Esophagus squamous epithelium (tissue), 4 donors: ENCODE results near the gene KCND1.

Experiments
- POLR2A ChIP-seq, 4 donors: fragments of 450-650 bp; IDR thresholded peaks; one replicate each; pipeline ENCODE4 v1.6.1; 2017; ENCODE audit warnings: antibody characterized with exemption in 4 of 4, mild to moderate bottlenecking in 4 of 4, moderate library complexity in 3 of 4
- TF ChIP-seq, protein P1 (sequence below), 6 experiments: fragments of 450-650 bp in 4 of 6; fragments of 200-600 bp in 2 of 6; sonication (generic) in 2 of 6; IDR thresholded peaks; one replicate each; pipeline ENCODE4 v1.5.1; 2016 to 2019; ENCODE audit warnings: antibody characterized with exemption in 6 of 6, mild to moderate bottlenecking in 4 of 6, moderate library complexity in 4 of 6

DNA sequence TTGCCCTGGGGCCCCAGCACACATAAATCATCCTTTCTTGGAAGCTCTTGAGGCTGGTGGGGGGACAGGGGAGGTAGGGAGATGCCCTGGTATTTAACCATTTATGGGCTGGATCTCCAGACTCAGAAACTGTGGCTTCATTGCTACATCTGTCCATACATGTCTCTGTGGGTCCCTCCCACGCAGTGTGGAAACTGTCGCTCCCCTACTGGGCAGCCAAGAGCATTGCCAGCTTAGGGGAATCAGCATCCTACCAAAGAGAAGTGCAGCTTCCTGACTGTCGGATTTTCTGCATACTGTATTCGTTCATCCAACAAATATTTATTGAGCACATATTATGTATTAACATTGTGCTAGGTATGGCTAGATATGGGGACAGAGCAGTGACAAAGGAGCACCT lies 26.7 kb upstream of the KCND1 start:
- no peak for TF ChIP-seq POLR2A (IDR thresholded peaks at IDR 0.05)
- TF ChIP-seq, protein P1, sequence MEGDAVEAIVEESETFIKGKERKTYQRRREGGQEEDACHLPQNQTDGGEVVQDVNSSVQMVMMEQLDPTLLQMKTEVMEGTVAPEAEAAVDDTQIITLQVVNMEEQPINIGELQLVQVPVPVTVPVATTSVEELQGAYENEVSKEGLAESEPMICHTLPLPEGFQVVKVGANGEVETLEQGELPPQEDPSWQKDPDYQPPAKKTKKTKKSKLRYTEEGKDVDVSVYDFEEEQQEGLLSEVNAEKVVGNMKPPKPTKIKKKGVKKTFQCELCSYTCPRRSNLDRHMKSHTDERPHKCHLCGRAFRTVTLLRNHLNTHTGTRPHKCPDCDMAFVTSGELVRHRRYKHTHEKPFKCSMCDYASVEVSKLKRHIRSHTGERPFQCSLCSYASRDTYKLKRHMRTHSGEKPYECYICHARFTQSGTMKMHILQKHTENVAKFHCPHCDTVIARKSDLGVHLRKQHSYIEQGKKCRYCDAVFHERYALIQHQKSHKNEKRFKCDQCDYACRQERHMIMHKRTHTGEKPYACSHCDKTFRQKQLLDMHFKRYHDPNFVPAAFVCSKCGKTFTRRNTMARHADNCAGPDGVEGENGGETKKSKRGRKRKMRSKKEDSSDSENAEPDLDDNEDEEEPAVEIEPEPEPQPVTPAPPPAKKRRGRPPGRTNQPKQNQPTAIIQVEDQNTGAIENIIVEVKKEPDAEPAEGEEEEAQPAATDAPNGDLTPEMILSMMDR (IDR thresholded peaks at IDR 0.05) = no peak
